HepG2 (cell line): ENCODE data around the gene PPP3R1. TPM values are rescaled to one million over a fixed set of nuclear protein-coding genes. Genes with fewer than 3 reads are reported as not detected.

Experiments used
- ARID4A ChIP-seq: sonication (generic); formaldehyde crosslinking; IDR thresholded peaks from 2 replicates; pipeline ENCODE4 v1.5.0; 2020; ENCODE audit warnings: mild to moderate bottlenecking, missing genetic modification reagents, borderline replicate concordance
- GMEB1 ChIP-seq: sonication (generic); formaldehyde crosslinking; IDR thresholded peaks from 2 replicates; pipeline ENCODE4 v1.5.1; 2020; ENCODE audit warnings: missing genetic modification reagents, mild to moderate bottlenecking, borderline replicate concordance
- IRX3 ChIP-seq: sonication (generic); formaldehyde crosslinking; IDR thresholded peaks from 2 replicates; pipeline ENCODE4 v1.8.1; 2023; ENCODE audit warnings: mild to moderate bottlenecking, low read depth, missing genetic modification reagents, borderline replicate concordance
- KDM5B ChIP-seq: sonication (generic); formaldehyde crosslinking; IDR thresholded peaks from 2 replicates; pipeline ENCODE4 v1.4.0; 2020; ENCODE audit warnings: missing genetic modification reagents, mild to moderate bottlenecking, borderline replicate concordance
- MED1 ChIP-seq: sonication (generic); formaldehyde crosslinking; IDR thresholded peaks from 2 replicates; pipeline ENCODE4 v1.4.0; 2020; ENCODE audit warnings: missing genetic modification reagents
- TFDP1 ChIP-seq: IDR thresholded peaks from 2 replicates; pipeline ENCODE4 v1.6.1; 2016; ENCODE audit warnings: missing compliant biosample characterization, missing genetic modification reagents, borderline replicate concordance
- TOPORS ChIP-seq: sonication (generic); formaldehyde crosslinking; IDR thresholded peaks from 2 replicates; pipeline ENCODE4 v1.8.0; 2023; ENCODE audit warnings: mild to moderate bottlenecking, missing genetic modification reagents
- XRCC5 ChIP-seq: fragments of 200-400 bp; formaldehyde crosslinking; optimal IDR thresholded peaks from 2 replicates; pipeline ENCODE3; 2017; ENCODE audit warnings: mild to moderate bottlenecking, low read length
- ZC3H13 ChIP-seq: sonication (generic); formaldehyde crosslinking; IDR thresholded peaks from 2 replicates; pipeline ENCODE4 v1.8.1; 2023; ENCODE audit warnings: mild to moderate bottlenecking, missing genetic modification reagents, moderate library complexity
- ZNF501 ChIP-seq: sonication (generic); formaldehyde crosslinking; IDR thresholded peaks from 2 replicates; pipeline ENCODE4 v1.5.1; 2020; ENCODE audit warnings: mild to moderate bottlenecking, moderate library complexity, missing genetic modification reagents
- ZNF660 ChIP-seq: sonication (generic); formaldehyde crosslinking; IDR thresholded peaks from 2 replicates; pipeline ENCODE4 v1.5.1; 2020; ENCODE audit warnings: mild to moderate bottlenecking, low read depth, missing genetic modification reagents, borderline replicate concordance
- ZNF687 ChIP-seq: sonication (generic); formaldehyde crosslinking; IDR thresholded peaks from 2 replicates; pipeline ENCODE4 v1.5.1; 2020; ENCODE audit warnings: mild to moderate bottlenecking, missing genetic modification reagents, moderate library complexity
- ZNF83 ChIP-seq: sonication (generic); formaldehyde crosslinking; IDR thresholded peaks from 2 replicates; pipeline ENCODE4 v1.4.0; 2020; ENCODE audit warnings: missing genetic modification reagents, mild to moderate bottlenecking, borderline replicate concordance
- polyA plus RNA-seq, 8 experiments: library from polyadenylated mRNA; depleted of rRNA in 3 of 8; stranded (reverse) in 7 of 8; unstranded in 1 of 8; fragments of >200 nt; fragmentation: Illumina TruSeq in 4 of 8; extraction: Trizol in 4 of 8; gene quantifications; 2 replicates each; pipeline versions ENCODE4 v1.2.1 to v1.2.3, GENCODE V29; 2011 to 2016; ENCODE audit warnings: low read depth in 4 of 8, missing spikeins in 1 of 8, mixed read lengths in 1 of 8; ENCODE audit not compliant: insufficient read depth in 1 of 8
- total RNA-seq, 5 experiments: library from RNA; depleted of rRNA; stranded (reverse); fragments of >200 nt; fragmentation: Illumina TruSeq; extraction: Trizol; gene quantifications; 2 replicates each; pipeline ENCODE4 v1.2.3, GENCODE V29; 2016; ENCODE audit warnings: low read depth in 1 of 5
- TF ChIP-seq, protein P1 (sequence below): sonication (generic); formaldehyde crosslinking; IDR thresholded peaks from 2 replicates; pipeline ENCODE4 v1.5.0; 2020; ENCODE audit warnings: missing genetic modification reagents, mild to moderate bottlenecking, borderline replicate concordance

Gene PPP3R1
- total and polyA plus RNA-seq, 2 of the 13 experiments (the other 11 are each of a cell fraction or from before 2014, with no cell fraction given) = 11.6 to 25.7 TPM

DNA sequence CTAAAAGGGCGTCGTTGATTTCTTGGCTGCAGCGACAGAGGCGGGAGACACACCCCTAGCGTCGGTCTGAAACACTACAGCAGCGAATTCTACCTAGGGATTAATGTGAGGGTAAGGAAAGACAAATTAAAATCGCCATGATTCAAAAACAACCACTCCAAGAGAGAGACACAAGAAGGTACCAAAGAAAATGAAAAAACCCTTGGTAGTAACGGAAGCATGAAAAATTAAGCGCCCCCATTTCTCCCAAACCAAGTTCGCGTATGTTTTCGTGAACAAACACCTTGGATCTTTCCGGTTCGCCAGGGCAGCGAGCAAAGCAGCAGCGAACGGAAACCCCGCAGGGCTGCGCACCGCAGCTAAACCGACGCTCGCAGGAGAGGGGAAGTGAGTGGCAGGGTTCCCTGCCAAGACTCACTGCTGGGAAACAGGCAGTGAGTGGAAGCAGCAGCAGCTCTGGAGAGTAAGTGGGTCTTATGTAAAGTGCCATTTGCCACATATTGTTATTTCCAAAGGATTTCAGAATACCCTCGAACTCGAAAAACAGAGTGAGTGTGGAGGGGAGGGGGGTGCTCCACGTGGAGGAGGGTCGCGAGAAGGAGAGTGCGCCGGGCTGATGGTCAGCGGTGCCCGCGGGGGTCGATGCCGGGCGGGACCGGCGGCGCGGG lies 1.0 kb downstream of the PPP3R1 start (continued):
- TF ChIP-seq TOPORS (CRISPR knock-in tag) (no peak), MED1 (CRISPR knock-in tag) (peak; percentile 52; the same call in 1 of the 2 replicates), ZNF501 (CRISPR knock-in tag) (peak; percentile 80), ZC3H13 (0 out of 2 replicates have a peak, but pooled peaks have one; percentile 76), GMEB1 (CRISPR knock-in tag) (peak; percentile 63; the same call in 1 of the 2 replicates), KDM5B (CRISPR knock-in tag) (peak; percentile 41), TFDP1 (CRISPR knock-in tag) (peak; percentile 22; the same call in 1 of the 2 replicates), ZNF660 (CRISPR knock-in tag) (no peak), ZNF687 (peak; percentile 73), IRX3 (no peak), ARID4A (CRISPR knock-in tag) (peak; percentile 17), ZNF83 (0 out of 2 replicates have a peak, but pooled peaks have one; percentile 32), XRCC5 (peak; percentile 88)
- TF ChIP-seq, protein P1, sequence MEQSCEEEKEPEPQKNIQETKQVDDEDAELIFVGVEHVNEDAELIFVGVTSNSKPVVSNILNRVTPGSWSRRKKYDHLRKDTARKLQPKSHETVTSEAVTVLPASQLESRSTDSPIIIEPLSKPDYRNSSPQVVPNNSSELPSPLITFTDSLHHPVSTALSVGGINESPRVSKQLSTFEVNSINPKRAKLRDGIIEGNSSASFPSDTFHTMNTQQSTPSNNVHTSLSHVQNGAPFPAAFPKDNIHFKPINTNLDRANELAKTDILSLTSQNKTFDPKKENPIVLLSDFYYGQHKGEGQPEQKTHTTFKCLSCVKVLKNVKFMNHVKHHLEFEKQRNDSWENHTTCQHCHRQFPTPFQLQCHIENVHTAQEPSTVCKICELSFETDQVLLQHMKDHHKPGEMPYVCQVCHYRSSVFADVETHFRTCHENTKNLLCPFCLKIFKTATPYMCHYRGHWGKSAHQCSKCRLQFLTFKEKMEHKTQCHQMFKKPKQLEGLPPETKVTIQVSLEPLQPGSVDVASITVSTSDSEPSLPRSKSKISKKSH = no peak
